Endometrium (tissue), 2 donors: ENCODE results near the gene STIP1.

Experiments used
- FAIRE-seq: peaks from 2 replicates; lab custom pipeline; 2012; peaks lifted over from hg19 to GRCh38; lab: Jason Lieb, UNC
- donor health status: control.
- donor health status: control.

Gene STIP1

GRCh38 chr11:64251016-64251752 lies 65.2 kb downstream of the STIP1 start, which contains the start of gene PLCB3:
Gene PLCB3 (plus strand): TSS chr11:64251530. CDS start chr11:64251650, 120 bp downstream.
- no peak for FAIRE-seq

DNA sequence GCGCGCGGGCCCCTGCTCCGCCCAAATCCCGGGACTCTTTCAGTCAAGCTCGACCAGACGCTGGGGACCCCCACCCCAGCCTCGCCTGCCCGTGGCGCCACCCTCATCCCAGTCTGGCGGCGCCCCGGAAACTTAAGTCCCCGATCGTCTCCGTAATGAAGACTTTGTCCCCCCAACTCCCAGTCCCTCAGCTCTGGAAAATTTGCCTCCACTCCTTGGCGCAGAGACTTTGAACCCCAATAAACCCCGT lies 65.7 kb downstream of the STIP1 start:
- no peak for FAIRE-seq

GRCh38 chr11:64252003-64252872 lies 66.3 kb downstream of the STIP1 start:
- no peak for FAIRE-seq

GRCh38 chr11:64253043-64253442 lies 67.1 kb downstream of the STIP1 start:
- no peak for FAIRE-seq

GRCh38 chr11:64253481-64253880 lies 67.5 kb downstream of the STIP1 start:
- FAIRE-seq, result no peak
